ENCODE measurements around the gene HEXIM1.

HEXIM1 gene

DNA sequence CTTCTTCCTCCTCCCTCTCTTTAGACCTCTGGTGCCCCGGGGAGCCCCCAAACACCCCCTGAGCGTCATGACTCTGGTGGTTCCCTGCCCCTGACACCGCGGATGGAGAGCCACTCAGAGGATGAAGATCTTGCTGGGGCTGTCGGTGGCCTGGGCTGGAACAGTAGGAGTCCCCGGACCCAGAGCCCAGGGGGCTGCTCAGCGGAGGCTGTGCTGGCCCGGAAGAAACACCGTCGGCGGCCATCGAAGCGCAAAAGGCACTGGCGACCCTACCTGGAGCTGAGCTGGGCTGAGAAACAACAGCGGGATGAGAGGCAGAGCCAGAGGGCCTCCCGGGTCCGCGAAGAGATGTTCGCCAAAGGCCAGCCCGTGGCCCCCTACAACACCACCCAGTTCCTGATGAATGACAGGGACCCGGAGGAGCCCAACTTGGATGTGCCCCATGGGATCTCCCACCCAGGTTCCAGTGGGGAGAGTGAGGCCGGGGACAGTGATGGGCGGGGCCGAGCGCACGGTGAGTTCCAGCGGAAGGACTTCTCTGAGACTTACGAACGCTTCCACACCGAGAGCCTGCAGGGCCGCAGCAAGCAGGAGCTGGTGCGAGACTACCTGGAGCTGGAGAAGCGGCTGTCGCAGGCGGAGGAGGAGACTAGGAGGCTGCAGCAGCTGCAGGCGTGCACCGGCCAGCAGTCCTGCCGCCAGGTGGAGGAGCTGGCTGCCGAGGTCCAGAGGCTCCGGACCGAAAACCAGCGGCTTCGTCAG lies 20.9 kb downstream of the HEXIM1 start:
- no peak for DNase-seq
- Histone ChIP-seq H3K9me3 (no peaks in the 10 kb centered on the region), H3K4me1 (peaks cover 0 to 40% (median 31%) of the 10 kb centered on the region in 4 donors), H3K36me3 (no peaks in the 10 kb centered on the region), H3K27ac (no peak overlapping the region), H3K4me3 (no peak overlapping the region), H3K27me3 (no peaks in the 10 kb centered on the region)
- TF ChIP-seq, protein P1, sequence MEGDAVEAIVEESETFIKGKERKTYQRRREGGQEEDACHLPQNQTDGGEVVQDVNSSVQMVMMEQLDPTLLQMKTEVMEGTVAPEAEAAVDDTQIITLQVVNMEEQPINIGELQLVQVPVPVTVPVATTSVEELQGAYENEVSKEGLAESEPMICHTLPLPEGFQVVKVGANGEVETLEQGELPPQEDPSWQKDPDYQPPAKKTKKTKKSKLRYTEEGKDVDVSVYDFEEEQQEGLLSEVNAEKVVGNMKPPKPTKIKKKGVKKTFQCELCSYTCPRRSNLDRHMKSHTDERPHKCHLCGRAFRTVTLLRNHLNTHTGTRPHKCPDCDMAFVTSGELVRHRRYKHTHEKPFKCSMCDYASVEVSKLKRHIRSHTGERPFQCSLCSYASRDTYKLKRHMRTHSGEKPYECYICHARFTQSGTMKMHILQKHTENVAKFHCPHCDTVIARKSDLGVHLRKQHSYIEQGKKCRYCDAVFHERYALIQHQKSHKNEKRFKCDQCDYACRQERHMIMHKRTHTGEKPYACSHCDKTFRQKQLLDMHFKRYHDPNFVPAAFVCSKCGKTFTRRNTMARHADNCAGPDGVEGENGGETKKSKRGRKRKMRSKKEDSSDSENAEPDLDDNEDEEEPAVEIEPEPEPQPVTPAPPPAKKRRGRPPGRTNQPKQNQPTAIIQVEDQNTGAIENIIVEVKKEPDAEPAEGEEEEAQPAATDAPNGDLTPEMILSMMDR (IDR thresholded peaks at IDR 0.05), result no peak
- intact Hi-C loops (cut with DNase I; ENCODE audit: low total_unique reads), result no loop called here

DNA sequence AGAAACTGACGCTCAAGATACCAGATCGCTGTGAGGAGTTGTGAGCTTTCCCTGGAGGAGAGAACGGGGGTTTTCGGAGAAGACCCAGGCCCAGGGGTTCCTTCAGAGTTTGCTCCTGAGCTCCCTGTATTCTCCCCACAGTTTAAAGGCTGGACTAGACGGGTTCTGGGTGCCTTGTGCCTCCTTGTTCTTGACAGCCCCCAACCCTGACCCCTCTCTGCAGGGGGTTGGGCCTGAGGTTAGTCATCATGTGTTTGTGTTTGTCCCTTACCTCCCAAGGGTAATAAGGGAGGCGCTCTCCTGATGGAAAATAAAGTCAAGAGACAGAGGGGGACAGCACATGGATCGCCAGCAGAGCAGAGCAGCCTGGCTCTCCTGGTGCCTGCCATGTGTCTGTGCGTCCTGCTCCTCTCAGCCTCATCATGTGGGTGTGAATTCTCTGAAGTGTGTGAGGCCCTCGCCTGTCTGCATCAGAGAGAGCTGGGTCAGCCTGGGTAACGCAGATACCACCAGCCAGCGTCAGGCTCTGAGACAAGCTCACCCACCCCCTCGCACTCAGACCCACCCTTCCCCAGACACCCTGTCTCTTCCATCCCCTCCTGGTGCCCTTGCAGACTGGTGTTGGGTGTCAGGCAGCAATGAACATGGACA lies 22.1 kb downstream of the HEXIM1 start:
- DNase-seq, result no peak
- no peaks in the 10 kb centered on the region for H3K9me3 ChIP-seq
- H3K4me1 ChIP-seq, result peaks cover 0 to 40% (median 31%) of the 10 kb centered on the region in 4 donors
- TF ChIP-seq, protein P1 (IDR thresholded peaks at IDR 0.05), result no peak
- H3K36me3 ChIP-seq, result no peaks in the 10 kb centered on the region
- H3K27ac ChIP-seq, result peak overlapping the region; percentile 88 to 96
- intact Hi-C loops (cut with DNase I; ENCODE audit: low total_unique reads), result no loop called here
- H3K27me3 ChIP-seq, result no peaks in the 10 kb centered on the region
- H3K4me3 ChIP-seq, result peak overlapping the region in 1 of 2 donors; percentile 52

DNA sequence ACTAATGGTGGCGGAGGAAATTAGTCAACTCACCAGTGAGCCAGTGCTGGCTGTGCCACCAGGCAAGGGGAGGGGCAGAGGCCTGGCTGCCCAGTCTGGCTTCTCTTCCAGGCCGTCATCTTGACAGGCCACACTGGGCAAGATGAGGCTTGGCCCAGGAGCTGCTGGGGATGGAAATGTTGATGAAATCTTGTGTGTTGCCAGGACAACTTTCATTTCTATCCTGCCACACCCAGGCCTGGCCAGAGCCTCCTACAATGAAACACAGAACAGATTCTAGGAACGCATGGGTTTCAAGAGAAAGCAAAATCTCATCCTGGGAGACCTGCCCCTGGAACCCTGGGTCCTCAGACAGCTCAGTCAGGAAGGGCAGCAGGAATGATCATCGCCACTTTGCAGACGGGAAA lies 22.7 kb downstream of the HEXIM1 start:
- intact Hi-C loops (cut with DNase I; ENCODE audit: low total_unique reads), result no loop called here
- H3K27ac ChIP-seq, result peak overlapping the region; percentile 88 to 96
- DNase-seq, result peak; percentile 90 to 91
- TF ChIP-seq, protein P1 (IDR thresholded peaks at IDR 0.05), result no peak
- H3K4me3 ChIP-seq, result peak overlapping the region; percentile 43 to 52
- H3K9me3 ChIP-seq, result no peaks in the 10 kb centered on the region
- H3K36me3 ChIP-seq, result no peaks in the 10 kb centered on the region
- peaks cover 0 to 40% (median 32%) of the 10 kb centered on the region in 4 donors for H3K4me1 ChIP-seq
- no peaks in the 10 kb centered on the region for H3K27me3 ChIP-seq

DNA sequence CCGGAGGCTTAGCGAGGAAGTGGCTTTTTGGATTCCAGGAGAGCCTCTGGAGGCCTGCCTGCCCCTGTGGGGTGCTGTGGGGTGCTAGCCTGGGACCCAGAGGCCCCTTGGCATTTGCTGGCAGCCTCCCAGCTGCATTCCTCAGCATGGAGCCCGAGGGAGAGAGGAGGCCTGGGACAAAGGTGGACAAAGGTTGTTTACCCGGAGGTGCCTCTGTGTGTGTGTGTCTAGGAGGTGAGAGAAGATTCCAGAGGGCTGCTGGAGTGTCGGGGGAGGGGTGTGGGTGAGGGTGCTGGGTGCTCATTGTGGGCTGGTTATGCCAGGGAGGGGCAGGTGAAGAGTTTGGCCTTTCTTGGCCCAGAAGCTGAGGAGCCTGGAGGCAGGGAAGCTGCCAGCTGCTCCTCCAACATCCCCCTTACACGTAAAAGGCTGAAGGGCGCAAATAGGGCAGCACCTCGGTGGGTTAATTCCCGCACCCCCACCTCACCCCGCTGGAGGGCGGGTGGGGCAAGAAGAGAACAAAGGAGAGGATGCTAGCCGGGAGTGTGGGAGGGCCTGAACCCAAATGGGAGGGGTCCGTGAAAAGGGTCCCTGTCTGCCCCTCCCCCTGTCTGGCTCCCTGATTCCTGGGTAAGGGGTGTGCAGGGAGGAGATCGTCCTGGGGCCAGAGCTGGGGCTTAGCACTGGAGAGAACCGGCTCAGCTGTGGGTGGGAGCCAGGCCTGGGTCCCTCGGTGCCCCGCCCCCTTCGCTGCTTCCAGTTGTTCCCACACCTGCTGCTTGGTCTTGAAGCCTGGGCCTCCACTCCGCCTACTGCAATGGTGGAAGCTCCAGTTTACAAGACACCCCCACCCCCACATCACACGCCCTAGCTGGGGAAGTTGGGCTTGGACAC lies 23.3 kb downstream of the HEXIM1 start:
- H3K36me3 ChIP-seq, result no peaks in the 10 kb centered on the region
- peaks cover 0 to 45% (median 33%) of the 10 kb centered on the region in 4 donors for H3K4me1 ChIP-seq
- peak overlapping the region; percentile 88 to 96 for H3K27ac ChIP-seq
- no peaks in the 10 kb centered on the region for H3K9me3 ChIP-seq
- peak; percentile 58 to 74 for DNase-seq
- intact Hi-C loops (cut with DNase I; ENCODE audit: low total_unique reads), result no loop called here
- TF ChIP-seq, protein P1 (IDR thresholded peaks at IDR 0.05), result no peak
- no peaks in the 10 kb centered on the region for H3K27me3 ChIP-seq
- H3K4me3 ChIP-seq, result peak overlapping the region; percentile 43 to 52

DNA sequence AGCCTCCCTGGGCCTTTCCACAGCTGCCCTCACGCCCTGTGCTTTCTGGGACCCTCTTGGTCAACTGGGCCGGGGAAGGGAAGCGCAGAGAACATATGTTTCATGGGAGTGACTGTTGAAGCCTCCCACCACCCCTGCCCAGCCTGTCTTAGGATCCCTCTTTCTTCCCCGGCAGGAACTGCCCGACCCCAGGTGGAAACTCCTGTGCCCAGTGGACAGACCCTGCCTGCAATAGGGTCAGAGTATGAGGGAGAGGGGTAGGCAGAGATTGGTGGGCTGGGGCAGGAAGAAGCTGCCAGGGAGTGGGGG lies 23.9 kb downstream of the HEXIM1 start:
- Histone ChIP-seq H3K9me3 (no peaks in the 10 kb centered on the region), H3K4me3 (peak overlapping the region; percentile 43 to 52), H3K4me1 (peaks cover 0 to 45% (median 33%) of the 10 kb centered on the region in 4 donors), H3K27ac (peak overlapping the region; percentile 88 to 96), H3K36me3 (no peaks in the 10 kb centered on the region), H3K27me3 (no peaks in the 10 kb centered on the region)
- intact Hi-C loops (cut with DNase I; ENCODE audit: low total_unique reads), result no loop called here
- no peak for DNase-seq
- TF ChIP-seq, protein P1 (IDR thresholded peaks at IDR 0.05), result no peak
